Stimulated activated CD4-positive, alpha-beta T cell treated with anti-CD3 and anti-CD28 coated beads, TNF-alpha, amount 100 ng/mL, for 24 hours (primary cell): ENCODE measurements around the gene STUM.

Experiments used
- DNase-seq, 3 experiments: peaks; one replicate each; pipeline ENCODE4 v3.0.0-alpha.2; 2020; ENCODE audit warnings: low read depth in 3 of 3

Gene STUM

DNA sequence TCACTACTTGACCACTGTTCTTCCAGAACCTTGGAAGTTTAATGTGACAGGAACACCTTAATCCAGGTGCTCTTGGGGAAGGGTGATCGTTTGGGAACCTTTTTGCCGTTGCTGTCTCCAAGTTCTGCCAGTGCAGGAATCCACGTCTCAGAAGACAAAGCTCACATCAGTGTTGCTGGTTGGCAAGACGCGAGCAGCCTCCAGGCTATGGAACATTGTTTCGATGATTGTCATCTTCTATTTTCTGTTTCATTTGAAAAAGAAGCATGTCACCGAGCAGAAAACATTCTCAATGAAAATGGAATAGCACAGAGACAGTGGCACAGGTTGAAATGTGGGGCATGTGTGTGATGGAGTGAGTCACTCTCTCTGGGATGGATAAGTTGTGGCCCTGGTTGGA, 11.7 kb downstream of the STUM start:
- DNase-seq: no peak

GRCh38 chr1:226562989-226563388, 14.4 kb downstream of the STUM start:
- DNase-seq: no peak

- DNase-seq: no peak
Measured at GRCh38 chr1:226563666-226564065, 15.1 kb downstream of the STUM start.

DNA sequence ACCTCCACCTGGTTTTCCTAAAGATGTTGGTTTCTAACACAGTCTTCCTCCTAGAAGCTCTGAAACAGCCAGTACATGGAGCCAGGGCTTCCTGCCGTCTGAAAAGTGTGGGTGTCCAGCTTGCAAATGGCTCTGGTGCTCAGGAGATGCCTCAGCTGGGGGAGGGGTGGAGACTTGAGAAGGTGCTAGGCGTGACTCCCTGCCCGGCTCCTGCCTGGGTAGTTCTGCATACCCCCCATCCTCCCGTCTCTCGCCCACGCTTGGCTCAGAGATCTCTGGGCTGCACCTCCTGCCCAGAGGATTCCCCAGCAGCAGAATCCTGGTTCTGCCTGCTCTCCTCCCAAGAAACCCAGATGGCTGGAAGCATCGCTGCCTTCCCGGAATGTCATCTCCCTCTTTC, 16.9 kb downstream of the STUM start:
- no peak for DNase-seq

- no peak for DNase-seq
Measured at GRCh38 chr1:226566234-226566633, 17.7 kb downstream of the STUM start.

DNA sequence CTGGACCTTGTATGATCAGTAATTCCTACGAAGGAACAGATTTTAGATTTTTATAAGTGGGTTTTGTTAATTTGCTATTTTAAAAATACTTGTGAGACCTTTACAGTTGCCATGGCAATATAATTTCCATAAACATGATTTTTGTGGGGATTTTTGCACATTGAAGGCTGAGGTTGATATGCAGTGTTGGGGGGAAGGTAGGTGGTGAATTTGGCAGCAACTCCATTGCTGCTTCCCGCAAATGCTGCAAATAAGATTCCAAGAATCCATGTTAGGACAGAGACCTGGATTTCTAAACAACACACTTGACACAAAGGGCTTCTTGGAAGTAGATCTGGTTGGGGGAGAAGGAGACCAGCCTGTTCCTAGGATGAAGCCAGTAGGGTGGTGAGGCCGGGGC, 18.2 kb downstream of the STUM start:
- no peak for DNase-seq

DNA sequence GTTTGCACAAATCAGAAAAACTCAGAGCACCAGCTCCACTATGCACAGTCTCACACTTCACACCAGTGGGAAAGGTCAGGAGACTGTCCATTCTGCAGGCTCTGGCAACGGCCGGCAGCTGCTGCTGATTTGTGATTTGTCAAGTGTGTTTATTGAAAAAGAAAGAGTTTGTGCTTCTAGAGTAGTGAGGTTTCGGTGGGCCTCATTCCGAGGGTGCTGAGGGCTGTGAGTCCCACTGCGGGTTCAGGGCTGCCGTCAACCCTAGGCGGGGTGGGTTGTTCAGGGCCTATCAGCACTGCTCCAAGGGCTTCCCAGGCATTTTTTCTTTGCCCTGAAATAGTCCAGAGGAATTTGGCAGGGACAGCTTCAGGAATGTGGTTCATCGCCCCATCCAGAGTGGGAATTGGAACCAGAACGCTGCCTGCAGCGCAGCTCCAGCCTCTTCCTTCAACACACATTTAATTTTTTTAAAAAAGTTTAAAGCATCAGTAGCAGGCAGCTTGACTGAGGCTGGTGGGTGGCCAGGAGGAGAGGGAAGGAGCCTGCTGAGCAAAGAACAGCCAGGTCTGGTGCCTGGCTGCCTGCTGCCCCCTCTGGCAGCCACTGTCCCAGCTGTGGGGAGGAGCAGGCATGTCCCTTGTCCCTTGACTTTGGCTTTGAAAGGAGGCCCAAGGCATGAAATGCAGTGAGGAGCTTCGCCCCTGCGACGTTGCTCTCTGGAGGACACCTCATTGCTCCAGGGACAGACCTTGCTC, 19.7 kb downstream of the STUM start:
- DNase-seq: no peak

DNA sequence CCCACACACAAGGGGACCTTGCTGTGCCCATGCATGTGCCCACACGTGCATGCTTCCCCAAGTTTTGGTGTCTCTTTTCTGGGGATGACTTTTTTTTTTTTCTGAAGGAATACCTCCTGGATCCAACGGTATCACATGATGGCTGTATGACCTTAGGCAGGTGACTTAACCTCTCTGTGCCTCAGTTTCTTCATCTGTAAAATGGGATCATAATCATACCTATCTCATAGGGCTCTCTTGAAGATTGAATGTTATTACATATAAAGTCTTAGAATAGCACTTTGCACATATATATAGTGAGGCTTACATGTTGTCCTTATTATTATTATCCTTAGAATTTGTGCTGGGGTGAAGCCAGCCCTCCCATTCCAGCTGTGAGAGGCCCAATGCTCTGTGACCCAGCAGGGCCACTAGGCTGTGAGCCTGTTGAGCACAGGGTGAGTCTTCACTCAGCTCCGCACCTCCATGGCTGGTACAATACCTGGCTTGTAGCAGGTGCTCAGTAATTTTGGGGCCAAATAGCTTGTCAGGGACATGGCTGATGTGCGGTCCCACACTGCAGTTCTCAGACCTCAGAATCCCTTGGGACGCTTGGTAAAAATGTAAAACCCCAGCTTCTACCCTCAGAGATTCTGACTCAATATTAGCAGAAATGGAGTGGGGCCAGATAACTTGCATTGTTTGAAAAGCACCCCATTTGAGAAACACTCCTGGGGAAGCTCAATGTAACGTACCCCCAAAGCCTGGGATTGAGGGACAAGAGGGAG, 20.6 kb downstream of the STUM start:
- DNase-seq: no peak

GRCh38 chr1:226569879-226570547, 21.4 kb downstream of the STUM start:
- no peak for DNase-seq

GRCh38 chr1:226571893-226572292, 23.3 kb downstream of the STUM start:
- DNase-seq: no peak

DNA sequence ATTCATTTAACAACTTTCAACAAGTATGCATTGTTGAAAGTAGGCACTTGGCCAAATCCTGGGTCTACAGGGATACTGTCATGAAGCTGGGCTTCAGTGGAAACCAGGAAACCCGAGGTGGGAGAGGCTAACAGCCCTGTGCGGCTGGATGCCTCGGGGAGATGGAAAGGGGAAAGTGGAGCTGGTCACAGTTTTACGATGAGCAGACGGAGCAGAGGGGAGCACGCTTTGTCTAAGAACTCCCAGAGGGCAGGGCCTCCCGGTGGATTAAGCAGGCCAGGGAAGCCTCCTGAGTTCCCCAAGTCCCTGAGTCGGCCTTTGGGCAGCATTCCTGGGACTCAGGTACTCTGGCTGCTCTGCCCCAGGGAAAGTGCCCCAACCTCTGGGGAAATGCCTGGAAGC, 23.8 kb downstream of the STUM start:
- no peak for DNase-seq

DNA sequence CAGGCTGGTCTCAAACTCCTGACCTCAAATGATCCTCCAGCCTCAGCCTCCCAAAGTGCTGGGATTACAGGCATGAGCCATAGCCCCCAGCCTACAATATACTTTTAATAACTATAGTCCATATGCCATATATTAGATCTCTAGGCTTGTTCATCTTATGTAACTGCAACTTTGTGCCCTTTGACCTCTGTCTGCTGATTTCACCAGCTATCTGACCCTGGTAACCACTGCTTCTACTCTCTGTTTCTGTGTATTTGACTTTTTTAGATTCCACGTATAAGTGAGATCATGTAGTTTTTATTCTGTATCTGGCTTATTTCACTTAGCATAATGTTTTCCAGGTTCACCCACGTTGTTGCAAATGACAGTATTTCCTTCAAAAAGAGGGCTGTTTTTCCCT, 25.5 kb downstream of the STUM start:
- no peak for DNase-seq

GRCh38 chr1:226574591-226575435, 26.2 kb downstream of the STUM start:
- no peak for DNase-seq

GRCh38 chr1:226575436-226575720, 26.8 kb downstream of the STUM start:
- DNase-seq: no peak

DNA sequence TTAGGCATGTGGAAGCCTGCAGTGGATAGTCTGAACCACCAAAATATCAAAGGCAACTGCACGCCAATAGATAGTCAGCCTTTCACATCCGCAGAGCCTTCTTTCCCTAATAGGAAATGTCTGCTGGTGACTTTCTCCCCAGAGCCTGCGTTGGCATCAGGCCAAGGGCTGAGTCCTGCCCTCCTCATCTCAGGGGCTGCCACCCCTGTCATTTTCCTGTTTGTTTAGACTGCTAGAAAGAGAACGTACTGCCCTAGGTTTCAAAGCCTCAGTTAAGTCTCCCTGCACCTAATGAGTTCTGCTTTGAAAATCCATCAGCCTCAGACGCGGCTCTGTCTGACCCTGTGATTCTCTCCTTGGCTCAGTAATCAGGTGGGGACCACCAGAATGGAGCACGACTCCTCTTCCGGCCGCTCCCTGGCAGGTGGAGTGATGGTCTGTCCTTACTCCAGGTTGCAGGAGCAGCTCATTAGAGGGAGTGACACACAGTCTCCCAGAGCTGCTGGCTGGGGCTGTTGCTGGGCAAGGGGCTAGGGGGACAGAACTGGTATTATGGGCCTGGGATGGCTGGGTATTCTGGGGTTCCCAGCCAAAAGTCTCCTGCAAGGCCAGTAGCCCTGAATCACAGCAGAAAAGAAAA, 27.3 kb downstream of the STUM start:
- DNase-seq: no peak

DNA sequence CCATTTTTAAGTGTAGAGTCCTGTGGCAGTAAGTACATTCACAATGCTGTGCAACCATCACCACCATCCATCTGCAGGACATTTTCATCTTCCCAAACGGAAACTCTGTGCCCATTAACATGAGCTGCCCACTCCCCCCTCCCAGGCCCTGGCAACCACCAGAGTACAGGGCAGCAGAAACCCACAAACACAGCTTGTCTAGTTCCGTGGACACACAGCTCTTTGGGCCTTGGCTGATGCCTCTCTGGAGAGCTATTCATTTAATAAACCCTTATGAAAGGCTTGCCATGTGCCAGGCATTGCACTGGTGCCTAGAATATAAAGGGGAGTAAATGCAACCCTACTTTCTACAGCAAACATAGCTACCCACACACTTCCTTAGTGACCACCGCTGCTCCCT, 28.0 kb downstream of the STUM start:
- no peak for DNase-seq

DNA sequence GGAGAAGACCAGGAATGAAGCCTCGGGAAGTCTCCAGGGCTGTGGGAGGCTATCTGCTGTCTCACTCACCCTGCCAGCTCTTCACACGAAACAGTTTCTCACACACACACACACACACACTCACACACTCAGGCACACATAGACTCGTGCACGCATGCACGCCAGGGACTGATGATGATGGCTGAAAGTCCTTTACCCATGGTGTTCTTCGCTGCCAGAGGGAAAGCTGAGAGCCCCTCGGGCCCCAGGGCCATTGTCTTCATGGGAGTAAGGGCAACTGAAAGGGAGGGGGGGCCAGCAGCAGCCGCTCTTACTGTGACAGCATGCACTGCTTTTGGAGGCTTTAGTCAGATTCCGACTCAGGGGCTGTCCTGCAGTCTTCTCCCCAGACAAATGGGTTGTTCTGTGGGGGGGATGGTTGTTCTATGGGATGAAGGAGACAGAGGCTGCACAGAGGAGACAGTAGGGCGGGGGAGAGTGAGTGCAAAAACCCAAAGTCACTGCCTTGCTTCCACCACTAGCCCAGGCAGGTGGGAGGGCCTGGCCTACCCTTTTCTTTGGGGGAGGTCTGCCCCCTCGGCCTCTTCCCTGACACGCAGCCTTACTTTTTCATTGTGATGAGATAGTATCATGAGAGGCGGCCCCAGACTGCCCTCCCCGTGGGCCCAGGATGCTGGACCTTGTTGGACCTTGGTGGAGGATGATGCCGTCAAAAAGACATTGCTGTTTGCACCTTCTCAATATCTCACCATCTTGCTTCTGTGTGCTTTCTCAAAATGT, 29.0 kb downstream of the STUM start:
- no peak for DNase-seq

DNA sequence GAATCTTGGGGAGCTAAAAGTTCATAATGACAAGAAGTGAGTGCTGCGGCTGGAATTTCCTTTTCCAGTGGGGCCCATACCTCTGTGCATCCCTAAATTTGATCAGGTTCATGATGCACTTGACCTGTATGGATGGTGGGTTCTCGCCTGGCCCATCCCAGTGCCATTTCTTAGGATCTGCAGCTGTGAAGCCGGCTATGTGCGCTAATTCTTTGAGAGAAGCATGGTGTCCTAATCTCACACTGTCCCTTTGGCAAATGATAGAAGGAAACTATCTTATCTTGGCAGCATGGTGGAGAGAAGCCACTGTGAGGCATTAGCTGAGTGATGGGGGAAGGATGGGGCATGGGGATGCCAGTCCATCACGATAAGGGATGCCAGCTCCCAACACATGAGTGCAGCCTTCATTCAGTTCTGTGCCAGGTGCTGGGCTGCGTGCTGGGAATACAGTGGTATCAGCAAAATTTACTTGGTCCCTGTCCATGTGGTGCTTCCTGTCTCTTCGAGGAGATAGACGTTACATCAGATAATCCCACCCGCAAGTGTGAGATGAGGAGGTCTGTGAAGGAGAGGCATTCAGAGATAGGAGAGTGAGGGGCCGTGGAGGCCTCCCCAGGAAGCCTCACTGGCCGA, 30.5 kb downstream of the STUM start:
- no peak for DNase-seq

DNA sequence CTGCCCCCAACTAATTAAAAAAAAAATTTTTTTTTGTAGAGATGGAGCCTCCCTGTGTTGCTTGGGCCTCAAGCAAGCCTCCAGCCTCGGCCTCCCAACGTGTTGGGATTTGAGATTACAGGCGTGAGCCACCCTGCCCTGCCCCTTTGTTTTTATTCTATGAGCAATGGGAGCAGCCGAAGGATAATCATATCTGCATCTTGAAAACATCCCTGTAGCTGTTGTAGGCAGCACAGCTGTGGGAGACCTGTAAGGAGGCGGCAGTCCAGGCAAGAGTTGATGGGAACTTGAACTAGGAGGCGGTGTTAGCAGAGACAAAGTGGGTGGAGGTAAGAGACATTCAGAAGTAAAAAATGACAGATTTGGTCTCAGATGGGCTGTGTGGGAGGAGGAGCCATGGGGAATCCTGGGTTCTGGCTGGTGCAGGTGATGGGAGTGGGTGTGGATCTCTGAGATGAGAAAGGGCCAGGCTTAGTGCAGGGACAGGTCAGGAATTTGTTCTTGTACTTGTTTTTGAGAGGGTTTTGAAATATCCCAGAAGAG, 31.3 kb downstream of the STUM start:
- DNase-seq: no peak

GRCh38 chr1:226580625-226581270, 32.2 kb downstream of the STUM start:
- DNase-seq: no peak
